Activated naive CD8-positive, alpha-beta T cell treated with anti-CD3 and anti-CD28 coated beads, Interleukin-2, amount 50 U/mL, for 24 hours (primary cell): ENCODE data around the gene MSI2.

Source experiments
- ATAC-seq: fragments of 150-1000 bp; cut with Tn5 transposase; one replicate; pipeline ENCODE4 v1.10.0; 2021
- DNase-seq: peaks from one replicate; pipeline ENCODE4 v3.0.0; 2021
- H3K27ac Mint-ChIP-seq: one replicate; pipeline ENCODE4 v1.8.0; 2021; ENCODE audit warnings: mild to moderate bottlenecking, mixed read lengths
- H3K27me3 Mint-ChIP-seq: one replicate; pipeline ENCODE4 v1.8.0; 2021; ENCODE audit warnings: mixed read lengths
- H3K36me3 Mint-ChIP-seq: one replicate; pipeline ENCODE4 v1.8.0; 2021; ENCODE audit warnings: low read depth, mixed read lengths
- H3K4me1 Mint-ChIP-seq: one replicate; pipeline ENCODE4 v1.8.0; 2021; ENCODE audit warnings: mixed read lengths
- H3K4me3 Mint-ChIP-seq: one replicate; pipeline ENCODE4 v1.8.0; 2021; ENCODE audit warnings: mild to moderate bottlenecking, moderate library complexity, mixed read lengths
- H3K9me3 Mint-ChIP-seq: one replicate; pipeline ENCODE4 v1.8.0; 2021; ENCODE audit warnings: mixed read lengths

MSI2 gene

GRCh38 chr17:57257195-57257894 is 1.0 kb downstream of the MSI2 start:
- Mint-ChIP-seq H3K36me3 (peaks cover 28% of the 10 kb centered on the region), H3K9me3 (no peaks in the 10 kb centered on the region), H3K27ac (peak overlapping the region; percentile 84), H3K27me3 (no peaks in the 10 kb centered on the region), H3K4me3 (peak overlapping the region; percentile 87), H3K4me1 (peaks cover 55% of the 10 kb centered on the region)
- no peak for ATAC-seq
- no peak for DNase-seq

- ATAC-seq, result no peak
These were observed 1.9 kb downstream of the MSI2 start for GRCh38 chr17:57257895-57258851.

GRCh38 chr17:57259306-57259705 is 3.0 kb downstream of the MSI2 start:
- H3K36me3 Mint-ChIP-seq, result peaks cover 46% of the 10 kb centered on the region
- H3K27ac Mint-ChIP-seq, result no peak overlapping the region

More at GRCh38 chr17:57257895-57258851, 1.9 kb downstream of the MSI2 start:
- DNase-seq, result no peak
- peaks cover 63% of the 10 kb centered on the region for H3K4me1 Mint-ChIP-seq
- no peaks in the 10 kb centered on the region for H3K27me3 Mint-ChIP-seq
- peak overlapping the region; percentile 84 for H3K27ac Mint-ChIP-seq
- peaks cover 36% of the 10 kb centered on the region for H3K36me3 Mint-ChIP-seq
- no peaks in the 10 kb centered on the region for H3K9me3 Mint-ChIP-seq
- peak overlapping the region; percentile 87 for H3K4me3 Mint-ChIP-seq

GRCh38 chr17:57259817-57260216 is 3.5 kb downstream of the MSI2 start:
- Mint-ChIP-seq H3K4me1 (peaks cover 72% of the 10 kb centered on the region), H3K4me3 (no peak overlapping the region), H3K27me3 (no peaks in the 10 kb centered on the region), H3K27ac (no peak overlapping the region), H3K9me3 (no peaks in the 10 kb centered on the region), H3K36me3 (peaks cover 46% of the 10 kb centered on the region)
- DNase-seq (no peak), ATAC-seq (no peak)

More at GRCh38 chr17:57259306-57259705, 3.0 kb downstream of the MSI2 start:
- DNase-seq (no peak), ATAC-seq (no peak)
- Mint-ChIP-seq H3K4me1 (peaks cover 72% of the 10 kb centered on the region), H3K4me3 (peak overlapping the region; percentile 87), H3K9me3 (no peaks in the 10 kb centered on the region), H3K27me3 (no peaks in the 10 kb centered on the region)

- Mint-ChIP-seq H3K36me3 (peaks cover 51% of the 10 kb centered on the region), H3K27ac (no peak overlapping the region), H3K9me3 (no peaks in the 10 kb centered on the region), H3K27me3 (no peaks in the 10 kb centered on the region), H3K4me1 (peaks cover 70% of the 10 kb centered on the region), H3K4me3 (peak overlapping the region; percentile 16)
- DNase-seq (no peak), ATAC-seq (no peak)
These were observed 4.2 kb downstream of the MSI2 start for GRCh38 chr17:57260325-57261083.

GRCh38 chr17:57261084-57261461 is 4.8 kb downstream of the MSI2 start:
- Mint-ChIP-seq H3K27ac (no peak overlapping the region), H3K4me3 (peak overlapping the region; percentile 16), H3K4me1 (peaks cover 67% of the 10 kb centered on the region), H3K36me3 (peaks cover 56% of the 10 kb centered on the region), H3K9me3 (no peaks in the 10 kb centered on the region), H3K27me3 (no peaks in the 10 kb centered on the region)
- ATAC-seq (peak; percentile 47), DNase-seq (no peak)

- peaks cover 67% of the 10 kb centered on the region for H3K4me1 Mint-ChIP-seq
- ATAC-seq, result no peak
- H3K27me3 Mint-ChIP-seq, result no peaks in the 10 kb centered on the region
- DNase-seq, result no peak
- H3K36me3 Mint-ChIP-seq, result peaks cover 66% of the 10 kb centered on the region
- H3K9me3 Mint-ChIP-seq, result no peaks in the 10 kb centered on the region
- H3K4me3 Mint-ChIP-seq, result no peak overlapping the region
- no peak overlapping the region for H3K27ac Mint-ChIP-seq
These were observed 6.2 kb downstream of the MSI2 start for GRCh38 chr17:57262557-57262956.

- H3K9me3 Mint-ChIP-seq, result no peaks in the 10 kb centered on the region
- peaks cover 72% of the 10 kb centered on the region for H3K36me3 Mint-ChIP-seq
- H3K27me3 Mint-ChIP-seq, result no peaks in the 10 kb centered on the region
- DNase-seq (no peak), ATAC-seq (no peak)
- H3K27ac Mint-ChIP-seq, result no peak overlapping the region
- peaks cover 53% of the 10 kb centered on the region for H3K4me1 Mint-ChIP-seq
- no peak overlapping the region for H3K4me3 Mint-ChIP-seq
These were observed 7.9 kb downstream of the MSI2 start for GRCh38 chr17:57264250-57264649.

GRCh38 chr17:57264776-57265175 is 8.5 kb downstream of the MSI2 start:
- Mint-ChIP-seq H3K27me3 (no peaks in the 10 kb centered on the region), H3K27ac (no peak overlapping the region), H3K36me3 (peaks cover 66% of the 10 kb centered on the region), H3K9me3 (no peaks in the 10 kb centered on the region), H3K4me1 (peaks cover 47% of the 10 kb centered on the region), H3K4me3 (no peak overlapping the region)
- ATAC-seq (no peak), DNase-seq (no peak)

GRCh38 chr17:57266902-57267311 is 10.6 kb downstream of the MSI2 start:
- no peak overlapping the region for H3K4me3 Mint-ChIP-seq
- ATAC-seq, result no peak

GRCh38 chr17:57268181-57268580 is 11.9 kb downstream of the MSI2 start:
- Mint-ChIP-seq H3K27me3 (no peaks in the 10 kb centered on the region), H3K36me3 (peaks cover 47% of the 10 kb centered on the region), H3K27ac (no peak overlapping the region), H3K4me1 (peaks cover 20% of the 10 kb centered on the region), H3K9me3 (no peaks in the 10 kb centered on the region), H3K4me3 (no peak overlapping the region)
- ATAC-seq, result no peak
- no peak for DNase-seq

More at GRCh38 chr17:57266902-57267311, 10.6 kb downstream of the MSI2 start:
- no peak for DNase-seq
- H3K4me1 Mint-ChIP-seq, result peaks cover 33% of the 10 kb centered on the region
- no peaks in the 10 kb centered on the region for H3K9me3 Mint-ChIP-seq
- peaks cover 58% of the 10 kb centered on the region for H3K36me3 Mint-ChIP-seq
- no peaks in the 10 kb centered on the region for H3K27me3 Mint-ChIP-seq
- H3K27ac Mint-ChIP-seq, result no peak overlapping the region

- peaks cover 40% of the 10 kb centered on the region for H3K36me3 Mint-ChIP-seq
- no peaks in the 10 kb centered on the region for H3K9me3 Mint-ChIP-seq
- H3K27me3 Mint-ChIP-seq, result no peaks in the 10 kb centered on the region
- peaks cover 12% of the 10 kb centered on the region for H3K4me1 Mint-ChIP-seq
- ATAC-seq, result no peak
- no peak overlapping the region for H3K27ac Mint-ChIP-seq
- no peak overlapping the region for H3K4me3 Mint-ChIP-seq
- DNase-seq, result no peak
These were observed 12.7 kb downstream of the MSI2 start for GRCh38 chr17:57269052-57269451.

GRCh38 chr17:57269598-57270255 is 13.4 kb downstream of the MSI2 start:
- Mint-ChIP-seq H3K4me3 (no peak overlapping the region), H3K4me1 (peaks cover 11% of the 10 kb centered on the region), H3K9me3 (no peaks in the 10 kb centered on the region), H3K27ac (no peak overlapping the region), H3K27me3 (no peaks in the 10 kb centered on the region), H3K36me3 (peaks cover 44% of the 10 kb centered on the region)
- ATAC-seq, result no peak
- DNase-seq, result no peak

- peaks cover 18% of the 10 kb centered on the region for H3K4me1 Mint-ChIP-seq
These were observed 14.5 kb downstream of the MSI2 start for GRCh38 chr17:57270801-57271245.

More at GRCh38 chr17:57270801-57271245, 14.5 kb downstream of the MSI2 start:
- no peak overlapping the region for H3K4me3 Mint-ChIP-seq
- peaks cover 42% of the 10 kb centered on the region for H3K36me3 Mint-ChIP-seq
- H3K9me3 Mint-ChIP-seq, result no peaks in the 10 kb centered on the region
- H3K27ac Mint-ChIP-seq, result no peak overlapping the region
- ATAC-seq, result no peak
- H3K27me3 Mint-ChIP-seq, result no peaks in the 10 kb centered on the region
- no peak for DNase-seq
